Tibial nerve (tissue), 4 donors: ENCODE measurements around the gene BCAS3.

ENCODE experiments used
- EP300 ChIP-seq, 2 donors: sonication (generic); formaldehyde crosslinking; IDR thresholded peaks; one replicate each; pipeline ENCODE4 v1.6.1; 2017; ENCODE audit warnings: antibody characterized with exemption in 2 of 2, mild to moderate bottlenecking in 1 of 2
- TF ChIP-seq, protein P1 (sequence below), 5 experiments: fragments of 200-600 bp in 3 of 5; fragments of 450-650 bp in 2 of 5; sonication (generic) in 3 of 5; IDR thresholded peaks; one replicate each; pipeline ENCODE4 v1.5.1; 2016 to 2019; ENCODE audit warnings: antibody characterized with exemption in 5 of 5, mild to moderate bottlenecking in 3 of 5, moderate library complexity in 2 of 5

DNA sequence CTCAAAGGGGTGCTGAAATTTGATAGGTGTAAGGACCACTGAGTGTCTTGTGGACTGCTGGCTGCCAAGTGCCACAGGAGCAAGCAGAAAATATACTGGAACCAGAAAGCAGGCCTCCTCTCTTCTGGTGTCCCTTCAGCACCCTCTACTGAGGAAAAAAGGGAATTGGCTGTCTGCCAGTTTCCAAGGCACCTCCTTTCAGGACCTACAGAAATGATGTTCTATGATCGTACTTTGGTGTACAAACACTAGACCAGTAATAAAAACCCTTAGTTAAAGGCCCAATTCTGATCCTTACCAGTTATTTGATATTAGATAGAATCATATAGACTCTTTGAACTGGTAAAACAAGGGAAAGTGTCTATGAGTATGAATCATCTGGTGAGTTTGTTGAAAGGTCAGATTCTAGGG, 35.8 kb upstream of the BCAS3 start:
- TF ChIP-seq, protein P1, sequence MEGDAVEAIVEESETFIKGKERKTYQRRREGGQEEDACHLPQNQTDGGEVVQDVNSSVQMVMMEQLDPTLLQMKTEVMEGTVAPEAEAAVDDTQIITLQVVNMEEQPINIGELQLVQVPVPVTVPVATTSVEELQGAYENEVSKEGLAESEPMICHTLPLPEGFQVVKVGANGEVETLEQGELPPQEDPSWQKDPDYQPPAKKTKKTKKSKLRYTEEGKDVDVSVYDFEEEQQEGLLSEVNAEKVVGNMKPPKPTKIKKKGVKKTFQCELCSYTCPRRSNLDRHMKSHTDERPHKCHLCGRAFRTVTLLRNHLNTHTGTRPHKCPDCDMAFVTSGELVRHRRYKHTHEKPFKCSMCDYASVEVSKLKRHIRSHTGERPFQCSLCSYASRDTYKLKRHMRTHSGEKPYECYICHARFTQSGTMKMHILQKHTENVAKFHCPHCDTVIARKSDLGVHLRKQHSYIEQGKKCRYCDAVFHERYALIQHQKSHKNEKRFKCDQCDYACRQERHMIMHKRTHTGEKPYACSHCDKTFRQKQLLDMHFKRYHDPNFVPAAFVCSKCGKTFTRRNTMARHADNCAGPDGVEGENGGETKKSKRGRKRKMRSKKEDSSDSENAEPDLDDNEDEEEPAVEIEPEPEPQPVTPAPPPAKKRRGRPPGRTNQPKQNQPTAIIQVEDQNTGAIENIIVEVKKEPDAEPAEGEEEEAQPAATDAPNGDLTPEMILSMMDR (IDR thresholded peaks at IDR 0.05), result peak; percentile 29 to 51 (median 42)
- peak in 1 of 2 donors; percentile 45 for TF ChIP-seq EP300 (IDR thresholded peaks at IDR 0.05)
